Renal pelvis (tissue), 4 donors: ENCODE results near the gene PAFAH1B2. TPM values are rescaled to one million over a fixed set of nuclear protein-coding genes. Genes with fewer than 3 reads are reported as not detected.

Source experiments
- DNase-seq: peaks from one replicate; pipeline ENCODE4 v3.0.0-alpha.2; 2013
- polyA plus RNA-seq, 3 donors: library from polyadenylated mRNA; unstranded; fragments of 120-200 nt; gene quantifications; one replicate each; pipeline ENCODE4 v1.2.1, GENCODE V29; 2013; ENCODE audit not compliant: insufficient read length in 3 of 3

The PAFAH1B2 gene
- polyA plus RNA-seq, 3 donors = 64.9 to 81.7 (median 74.5) TPM

DNA sequence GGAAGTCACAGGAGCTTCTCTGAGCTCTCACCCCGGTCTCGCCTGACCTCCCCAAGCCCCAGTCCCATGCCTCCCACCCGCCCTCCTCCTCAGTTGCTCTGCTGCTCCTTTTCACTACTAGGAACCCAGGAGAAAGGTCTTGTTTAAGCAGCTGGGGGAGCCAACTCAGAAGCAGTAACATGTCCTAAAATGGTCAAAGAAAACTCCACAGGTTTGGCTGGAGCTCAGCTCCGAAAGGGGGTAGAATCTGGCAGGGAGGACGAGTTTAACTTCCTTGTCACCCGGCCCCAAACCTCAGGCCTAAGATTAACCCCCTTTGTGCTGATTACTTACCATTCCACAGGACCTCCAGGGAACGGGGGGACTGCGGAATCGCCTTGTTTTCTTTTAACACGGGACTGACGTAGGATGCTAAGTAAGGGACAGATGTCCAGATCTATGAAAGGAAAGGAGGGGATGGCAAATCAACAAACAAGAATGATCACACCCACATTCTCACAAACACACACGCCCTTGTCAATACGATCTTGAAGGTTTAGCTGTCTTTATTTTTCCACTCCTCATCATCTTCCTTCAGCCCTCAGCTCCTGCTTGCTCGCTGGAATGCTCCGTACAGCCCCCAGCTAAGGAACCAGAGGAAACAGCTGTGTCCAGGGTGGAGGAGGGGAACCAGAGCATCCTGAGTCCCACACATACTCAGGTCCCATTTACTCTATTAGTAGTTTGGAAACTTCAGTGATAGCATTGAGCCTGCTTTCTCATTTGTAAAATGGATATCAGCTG, 74.2 kb downstream of the PAFAH1B2 start:
- DNase-seq = no peak

DNA sequence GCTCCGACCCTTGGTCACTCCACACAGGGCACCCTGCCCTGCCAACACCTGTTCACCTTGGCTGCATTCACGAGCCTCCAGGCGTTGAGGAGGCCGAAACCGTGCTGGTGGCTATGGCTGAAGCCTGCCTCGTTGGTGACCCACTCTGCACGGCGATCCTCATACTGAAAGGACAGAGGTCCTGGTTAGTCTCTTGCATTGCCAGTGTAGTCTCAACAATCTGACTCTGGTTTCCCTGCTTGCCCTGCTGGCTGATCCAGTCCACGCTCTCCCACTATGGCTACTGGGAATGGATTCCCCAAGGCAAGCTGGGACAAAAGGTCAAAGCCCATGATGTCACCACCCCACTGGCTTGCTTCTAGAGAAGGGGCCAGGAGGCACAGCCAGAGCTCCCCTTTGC, 74.9 kb downstream of the PAFAH1B2 start:
- no peak for DNase-seq

DNA sequence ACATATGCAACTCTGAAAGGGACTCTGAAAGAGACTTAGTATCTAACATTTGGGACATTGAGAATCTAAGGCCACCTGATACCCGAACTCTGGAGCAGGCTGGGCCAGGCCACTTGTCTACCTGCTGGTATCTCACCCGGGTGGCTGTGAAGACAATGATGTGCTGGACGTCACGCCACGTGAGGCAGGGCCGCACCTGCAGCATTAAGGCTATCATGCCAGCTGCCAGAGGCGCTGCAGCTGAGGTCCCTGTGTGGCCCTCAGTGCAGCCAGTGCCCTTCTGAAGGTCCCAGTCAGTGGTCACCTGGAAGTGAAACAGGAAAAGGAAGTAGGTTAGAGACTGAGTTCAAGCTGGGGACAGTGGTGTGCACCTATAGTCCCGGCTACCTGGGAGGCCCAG, 75.4 kb downstream of the PAFAH1B2 start:
- no peak for DNase-seq

DNA sequence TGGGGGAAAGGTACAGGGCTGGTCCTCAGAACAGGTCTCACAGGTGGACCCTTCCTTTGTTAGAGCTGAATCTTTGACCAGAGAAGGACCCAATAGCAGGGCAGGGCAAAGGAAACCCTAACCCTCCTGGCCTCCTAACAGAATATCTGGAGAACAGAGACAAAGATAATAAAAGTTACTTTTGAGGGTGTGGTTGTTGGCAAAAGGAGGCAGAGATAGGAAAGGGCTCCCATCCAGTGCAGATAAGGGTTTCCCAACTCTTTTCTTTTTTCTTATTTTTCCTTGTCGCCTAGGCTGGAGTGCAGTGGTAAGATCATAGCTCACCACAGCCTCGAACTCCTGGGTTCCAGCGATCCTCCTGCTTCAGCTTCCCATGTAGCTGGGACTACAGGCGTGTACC, 75.9 kb downstream of the PAFAH1B2 start:
- no peak for DNase-seq

DNA sequence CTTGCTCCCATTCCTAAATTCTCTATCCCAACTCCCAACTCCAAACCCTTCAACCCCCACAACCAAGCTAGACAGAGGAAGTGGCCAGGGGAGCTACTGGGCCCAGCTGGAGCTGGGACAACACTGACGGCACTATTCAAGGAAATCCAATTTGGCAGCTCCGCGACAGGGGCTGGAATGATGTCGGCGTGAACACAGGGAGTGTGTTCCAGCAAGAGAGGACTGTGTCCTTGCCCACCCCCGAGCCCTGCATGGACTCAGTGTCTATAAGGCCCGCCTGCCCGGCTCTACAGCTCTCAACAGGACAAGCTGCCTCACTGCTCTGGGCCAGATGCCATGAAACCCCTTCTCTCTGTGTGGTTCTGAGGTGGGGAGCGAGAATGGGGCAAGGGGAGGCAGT, 76.5 kb downstream of the PAFAH1B2 start:
- no peak for DNase-seq

DNA sequence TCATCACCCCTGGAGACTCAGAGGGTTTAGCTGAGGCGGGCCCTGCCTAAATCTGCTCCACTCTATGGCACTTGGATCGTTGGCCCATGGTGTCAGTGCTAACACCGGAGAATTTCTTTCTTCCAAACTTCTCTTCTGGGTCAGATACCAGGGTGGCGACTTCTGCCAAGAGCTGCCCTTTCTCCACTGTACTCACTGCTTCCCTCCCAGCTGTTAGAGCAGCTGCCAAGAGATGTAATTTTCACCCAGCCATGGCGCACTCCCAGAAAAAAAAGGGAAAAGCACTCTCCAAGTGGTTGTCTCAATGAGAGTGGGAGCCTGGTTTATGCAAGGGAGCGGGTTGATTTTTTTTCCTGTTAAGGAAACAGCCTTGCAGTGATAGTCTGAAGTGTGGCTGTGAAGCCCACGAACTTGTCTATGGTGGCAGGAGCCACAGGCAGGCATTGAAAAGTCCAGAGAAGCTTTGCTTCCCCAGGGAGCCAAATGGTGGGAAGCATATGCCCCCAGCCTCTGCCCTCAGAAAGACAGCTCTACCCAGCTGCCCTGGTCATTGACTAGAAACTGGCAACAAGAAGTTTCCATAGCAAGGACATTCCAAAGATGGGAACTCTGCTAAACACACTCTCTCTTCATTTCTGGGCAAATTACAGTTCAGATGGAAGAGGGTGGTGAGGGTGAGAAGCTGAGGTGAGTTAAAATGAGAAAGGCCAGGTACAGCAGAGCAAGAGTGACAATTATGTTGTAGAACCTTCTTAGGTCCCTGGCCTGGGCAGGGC, 77.1 kb downstream of the PAFAH1B2 start:
- DNase-seq = no peak

DNA sequence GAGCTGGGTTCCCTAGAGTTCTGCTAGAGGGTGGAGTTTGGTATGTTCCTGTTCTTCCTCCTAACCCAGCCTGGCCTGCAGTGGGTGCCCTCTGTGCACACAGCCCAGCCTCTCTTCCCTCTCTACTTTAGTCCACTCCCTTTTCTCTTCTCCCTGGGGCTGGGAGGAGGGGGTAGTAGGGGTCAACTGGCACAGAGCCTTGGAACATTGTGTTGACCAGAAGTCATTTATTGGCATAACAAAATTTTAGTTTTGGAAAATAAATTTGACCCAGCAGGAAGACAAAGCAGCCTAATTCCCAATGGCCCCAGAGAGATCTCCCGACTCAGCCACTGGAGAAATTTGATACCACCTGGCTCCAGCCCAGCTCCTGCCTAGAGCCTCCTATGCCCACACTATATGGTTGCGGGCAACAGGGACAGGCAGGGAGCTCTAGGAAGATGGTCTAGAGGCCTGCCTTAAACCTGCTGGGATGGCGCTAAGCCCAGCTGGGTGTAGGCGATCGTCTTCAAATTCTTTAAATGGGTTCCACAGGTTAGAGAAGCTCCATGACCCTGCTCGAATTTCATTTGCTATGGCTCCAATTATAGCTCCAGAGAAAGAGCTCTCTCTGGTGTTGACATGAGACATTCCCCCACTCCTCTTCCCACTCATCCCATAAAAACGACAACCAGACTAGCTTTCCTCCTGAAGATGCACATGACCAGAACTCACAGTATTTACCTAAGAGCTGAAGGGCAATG, 77.9 kb downstream of the PAFAH1B2 start:
- DNase-seq = no peak

DNA sequence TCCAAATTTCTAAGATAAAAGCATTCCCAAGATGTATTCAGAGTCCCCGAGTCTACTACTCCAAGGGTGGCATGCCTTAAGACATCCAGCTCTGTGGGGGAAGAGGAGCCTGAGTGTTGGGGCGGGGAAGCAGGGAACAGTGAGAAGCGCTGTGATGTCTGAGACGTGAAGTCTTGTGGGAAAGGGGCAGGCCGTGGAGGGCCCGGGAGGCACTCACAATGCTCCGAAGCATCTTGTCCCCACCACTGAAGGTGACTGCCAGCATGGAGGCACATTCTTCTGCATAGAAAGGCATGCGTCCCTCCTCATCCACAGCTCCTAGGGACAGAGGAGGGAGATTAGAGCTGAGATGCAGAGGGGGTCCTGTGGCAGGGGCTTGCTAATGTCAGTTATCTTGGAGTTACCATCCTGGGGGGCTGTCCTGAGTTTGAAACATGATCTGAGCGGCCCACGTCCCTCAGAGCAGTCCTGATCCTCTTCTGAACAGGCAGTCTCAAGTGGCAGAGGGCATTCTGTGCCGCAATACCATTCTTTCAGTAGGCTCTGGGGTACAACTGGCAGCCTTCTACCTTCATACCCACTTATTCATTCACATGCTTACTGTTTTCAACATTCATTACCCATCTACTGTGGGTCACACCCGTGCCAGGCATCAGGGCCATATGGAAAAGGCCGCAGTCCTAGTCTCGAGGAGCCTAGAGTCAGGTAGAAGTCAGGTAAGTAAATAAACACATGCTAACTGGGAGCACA, 79.1 kb downstream of the PAFAH1B2 start:
- DNase-seq = no peak

DNA sequence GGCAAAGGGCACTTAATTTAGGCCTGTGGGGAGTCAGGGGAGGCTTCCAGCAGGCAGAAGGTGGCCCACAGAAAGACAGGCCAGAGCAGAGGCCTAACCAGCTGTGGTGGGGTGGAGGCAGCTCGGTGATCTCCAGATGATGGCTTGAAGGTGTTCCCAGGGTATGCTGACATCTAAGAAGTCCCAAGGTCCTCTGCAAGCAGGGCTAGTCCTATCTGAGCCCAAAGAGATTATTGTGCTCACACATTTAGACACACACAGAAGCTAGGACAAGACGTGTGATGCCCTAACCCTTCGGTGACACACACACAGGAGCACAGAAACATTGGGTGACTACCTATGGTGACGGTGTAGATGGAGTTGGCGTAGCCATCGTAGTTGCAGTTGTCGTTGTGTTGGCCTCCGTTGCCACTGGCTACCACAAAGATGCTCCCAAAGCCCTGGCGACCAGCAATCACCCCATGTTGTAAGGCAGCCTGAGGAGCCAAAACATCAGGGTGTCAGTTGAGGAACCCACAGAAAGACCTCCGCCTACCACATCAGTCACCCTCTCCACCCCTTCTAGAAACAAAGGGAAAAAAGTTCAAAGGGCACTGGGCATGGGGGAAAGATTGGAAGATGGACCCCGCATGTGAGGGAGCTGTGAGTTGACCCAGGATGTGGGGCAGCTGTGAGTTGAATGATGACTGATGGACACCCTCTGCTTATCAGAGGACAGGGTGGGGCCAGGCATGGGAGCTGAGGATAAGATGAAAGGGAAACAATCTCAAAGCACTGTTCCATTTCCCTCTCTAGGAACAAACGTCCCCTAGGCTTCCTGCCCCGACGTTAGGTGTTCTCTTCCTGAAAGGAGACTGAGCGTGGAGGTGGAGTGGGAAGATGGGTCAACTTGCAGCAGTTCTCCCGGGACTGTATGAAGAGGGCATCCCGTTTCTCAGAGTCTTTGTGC, 79.9 kb downstream of the PAFAH1B2 start:
- DNase-seq = no peak

DNA sequence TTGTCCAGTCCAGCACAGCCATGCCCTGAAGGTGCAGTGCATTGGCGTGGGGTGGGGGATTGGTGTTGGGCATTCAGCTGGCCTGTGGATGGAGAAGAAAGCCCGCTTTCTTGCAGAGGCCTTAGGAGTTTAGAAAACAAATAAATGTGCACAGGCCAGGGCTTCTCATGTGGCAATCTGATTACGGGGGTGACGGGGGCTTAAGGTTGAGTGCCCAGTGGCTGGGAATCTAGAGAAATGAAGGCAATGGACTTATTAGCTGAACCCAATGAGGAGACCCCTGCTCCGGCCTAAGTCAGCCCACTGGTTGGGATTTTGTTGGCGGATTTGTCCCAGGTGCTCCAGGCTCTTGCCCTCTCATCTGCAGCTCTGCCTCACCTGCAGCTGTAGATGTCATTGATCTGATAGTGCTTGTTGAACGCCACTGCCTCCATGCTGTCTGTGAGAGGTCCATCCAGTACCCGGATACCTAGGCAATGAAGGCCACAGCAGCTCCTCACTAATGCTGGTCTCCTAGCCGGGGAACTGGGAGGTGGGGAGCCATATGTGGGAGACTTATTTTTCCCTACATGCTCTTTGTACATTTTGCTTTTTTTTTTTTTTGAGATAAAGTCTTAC, 81.6 kb downstream of the PAFAH1B2 start:
- no peak for DNase-seq

Other genes with a start within 250 kb of the PAFAH1B2 start
- gene SIK3, start 45.9 kb upstream of the PAFAH1B2 start, polyA plus RNA-seq = 10 to 100 TPM; 34.9 to 46.3 (median 45.6) TPM
- 10 to 100 TPM; 39.8 to 58.6 (median 50.9) TPM for gene SIDT2, start 34.5 kb downstream of the PAFAH1B2 start, polyA plus RNA-seq
- gene TAGLN, start 55.1 kb downstream of the PAFAH1B2 start, polyA plus RNA-seq = 100 to 1,000 TPM in 2 of 3 donors, 10 to 100 TPM in 1; 96.5 to 152 (median 146) TPM
- gene PCSK7, start 87.8 kb downstream of the PAFAH1B2 start, polyA plus RNA-seq = 10 to 100 TPM; 20.7 to 33.6 (median 31.8) TPM
- 10 to 100 TPM; 30.7 to 36.4 (median 34.9) TPM for gene RNF214, start 88.4 kb downstream of the PAFAH1B2 start, polyA plus RNA-seq
- 10 to 100 TPM; 17.6 to 29.3 (median 22.8) TPM for gene BACE1-AS, start 147.1 kb downstream of the PAFAH1B2 start, polyA plus RNA-seq
- 10 to 100 TPM; 55.9 to 63.6 (median 60.8) TPM for gene BACE1, start 172.0 kb downstream of the PAFAH1B2 start, polyA plus RNA-seq
- 10 to 100 TPM; 27.3 to 39.7 (median 38.0) TPM for gene CEP164, start 183.6 kb downstream of the PAFAH1B2 start, polyA plus RNA-seq